Prostate gland (tissue), 2 donors: ENCODE data around the gene STAM. TPM values are rescaled to one million over a fixed set of nuclear protein-coding genes. Genes with fewer than 3 reads are reported as not detected.

ENCODE experiments used
- DNase-seq: peaks from one replicate; pipeline ENCODE4 v3.0.0-alpha.2; 2019; ENCODE audit warnings: low spot score
- H3K27ac ChIP-seq, 2 donors: fragments of 200-600 bp; sonication (generic); 2 replicates each; pipeline ENCODE4 v1.5.1; 2017 to 2019
- H3K27me3 ChIP-seq: fragments of 200-600 bp; sonication (generic); replicated peaks from 2 replicates; pipeline ENCODE4 v1.5.1; 2019; ENCODE audit not compliant: insufficient read depth
- H3K36me3 ChIP-seq, 2 donors: fragments of 200-600 bp; sonication (generic); 1 replicate in 1 of 2; 2 replicates in 1 of 2; pipeline versions ENCODE4 v1.5.1 to v1.8.1; 2017 to 2019
- H3K4me1 ChIP-seq: fragments of 200-600 bp; sonication (generic); replicated peaks from 2 replicates; pipeline ENCODE4 v1.5.1; 2019
- H3K4me3 ChIP-seq, 2 donors: fragments of 200-600 bp; sonication (generic); 2 replicates each; pipeline ENCODE4 v1.5.1; 2017 to 2019
- H3K9me3 ChIP-seq: fragments of 200-600 bp; sonication (generic); 2 replicates; pipeline ENCODE4 v1.5.1; 2017
- POLR2A ChIP-seq: fragments of 450-650 bp; IDR thresholded peaks from one replicate; pipeline ENCODE4 v1.6.1; 2016; ENCODE audit warnings: antibody characterized with exemption, mild to moderate bottlenecking
- POLR2AphosphoS5 ChIP-seq: sonication (generic); formaldehyde crosslinking; IDR thresholded peaks from one replicate; pipeline ENCODE4 v1.6.1; 2017; ENCODE audit warnings: antibody characterized with exemption
- WGBS: methylation state at CpG from one replicate; pipeline ENCODE4 v1.1.5; 2018; 5-methylcytosine and 5-hydroxymethylcytosine counted together
- intact Hi-C: fragments of 100-400 bp; cut with DNase I; formaldehyde crosslinking; loops from one replicate; pipeline ENCODE4 v1.14.2; 2022
- total RNA-seq, 2 donors: library from RNA; depleted of rRNA; stranded (reverse); fragments of >200 nt; gene quantifications; one replicate each; pipeline ENCODE4 v1.1.0, GENCODE V29; 2016
- TF ChIP-seq, protein P1 (sequence below), 4 experiments: fragments of 200-600 bp in 2 of 4; fragments of 450-650 bp in 2 of 4; sonication (generic) in 2 of 4; IDR thresholded peaks; 1 replicate in 3 of 4; 2 replicates in 1 of 4; pipeline ENCODE4 v1.5.1; 2016 to 2019; ENCODE audit warnings: antibody characterized with exemption in 4 of 4, mild to moderate bottlenecking in 2 of 4, moderate library complexity in 2 of 4

Gene STAM
- total RNA-seq, 2 donors from 2014 or later = 18.2 to 40.0 TPM

DNA sequence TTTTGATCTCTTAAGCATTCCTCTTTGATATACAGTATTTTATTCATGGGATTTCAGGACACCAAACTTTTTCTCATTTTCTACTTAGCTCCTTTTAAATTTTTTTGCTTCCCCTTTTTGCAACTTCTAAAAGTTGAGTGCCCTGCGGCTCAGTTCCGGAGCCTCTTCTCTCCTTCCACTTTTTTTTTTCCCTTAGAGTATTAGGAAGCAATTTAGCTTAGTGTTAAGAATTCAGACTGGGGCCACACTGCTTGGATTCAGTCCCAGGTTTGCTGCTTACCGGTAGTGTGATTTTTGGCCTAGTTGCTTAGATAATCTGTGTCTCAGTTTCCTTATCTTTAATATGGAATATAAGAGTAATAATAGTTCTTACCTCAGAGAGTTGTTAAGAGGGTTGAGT, 3.4 kb downstream of the STAM start:
- Histone ChIP-seq H3K9me3 (no peaks in the 10 kb centered on the region), H3K4me1 (no peaks in the 10 kb centered on the region), H3K27ac (no peak overlapping the region), H3K27me3 (no peaks in the 10 kb centered on the region), H3K36me3 (no peaks in the 10 kb centered on the region), H3K4me3 (no peak overlapping the region)
- intact Hi-C loops = no loop called here
- no peak for TF ChIP-seq POLR2A
- TF ChIP-seq, protein P1, sequence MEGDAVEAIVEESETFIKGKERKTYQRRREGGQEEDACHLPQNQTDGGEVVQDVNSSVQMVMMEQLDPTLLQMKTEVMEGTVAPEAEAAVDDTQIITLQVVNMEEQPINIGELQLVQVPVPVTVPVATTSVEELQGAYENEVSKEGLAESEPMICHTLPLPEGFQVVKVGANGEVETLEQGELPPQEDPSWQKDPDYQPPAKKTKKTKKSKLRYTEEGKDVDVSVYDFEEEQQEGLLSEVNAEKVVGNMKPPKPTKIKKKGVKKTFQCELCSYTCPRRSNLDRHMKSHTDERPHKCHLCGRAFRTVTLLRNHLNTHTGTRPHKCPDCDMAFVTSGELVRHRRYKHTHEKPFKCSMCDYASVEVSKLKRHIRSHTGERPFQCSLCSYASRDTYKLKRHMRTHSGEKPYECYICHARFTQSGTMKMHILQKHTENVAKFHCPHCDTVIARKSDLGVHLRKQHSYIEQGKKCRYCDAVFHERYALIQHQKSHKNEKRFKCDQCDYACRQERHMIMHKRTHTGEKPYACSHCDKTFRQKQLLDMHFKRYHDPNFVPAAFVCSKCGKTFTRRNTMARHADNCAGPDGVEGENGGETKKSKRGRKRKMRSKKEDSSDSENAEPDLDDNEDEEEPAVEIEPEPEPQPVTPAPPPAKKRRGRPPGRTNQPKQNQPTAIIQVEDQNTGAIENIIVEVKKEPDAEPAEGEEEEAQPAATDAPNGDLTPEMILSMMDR (IDR thresholded peaks at IDR 0.05) = no peak
- TF ChIP-seq POLR2AphosphoS5 = no peak
- DNase-seq = no peak
- WGBS = 79% methylated on average over 3 of the region's 3 CpGs

DNA sequence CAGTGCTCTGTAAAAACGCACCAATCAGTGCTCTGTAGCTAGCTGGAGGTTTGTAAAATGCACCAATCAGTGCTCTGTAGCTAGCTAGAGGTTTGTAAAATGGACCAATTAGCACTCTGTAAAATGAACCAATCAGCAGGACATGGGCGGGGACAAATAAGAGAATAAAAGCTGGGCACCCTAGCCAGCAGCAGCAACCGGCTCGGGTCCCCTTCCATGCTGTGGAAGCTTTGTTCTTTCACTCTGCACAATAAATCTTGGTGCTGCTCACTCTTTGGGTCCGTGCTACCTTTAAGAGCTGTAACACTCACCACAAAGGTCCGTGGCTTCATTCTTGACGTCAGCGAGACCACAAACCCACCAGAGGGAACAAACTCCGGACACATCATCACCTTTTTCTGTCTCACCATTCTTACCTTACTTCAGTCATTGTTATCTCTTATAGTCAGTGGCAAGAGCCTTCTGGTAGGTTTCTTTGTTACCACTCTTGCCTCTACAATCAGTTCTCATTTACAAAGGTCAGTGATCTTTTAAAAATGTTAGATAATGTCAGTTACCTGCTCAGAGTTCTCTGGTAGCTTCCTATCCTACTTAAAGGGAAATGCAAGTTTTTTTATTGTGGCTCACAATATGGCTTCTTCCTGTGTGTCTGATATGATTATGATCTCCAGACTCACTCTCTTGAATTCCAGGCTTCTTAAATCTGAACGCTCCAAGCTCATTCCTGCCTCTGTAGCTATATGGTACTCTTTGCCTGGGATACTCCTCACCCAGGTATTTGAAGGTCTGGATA, 4.5 kb downstream of the STAM start:
- H3K27ac ChIP-seq = no peak overlapping the region
- WGBS = 94% methylated on average over 10 of the region's 10 CpGs
- DNase-seq = no peak
- no peak overlapping the region for H3K4me3 ChIP-seq
- intact Hi-C loops = no loop called here
- H3K4me1 ChIP-seq = no peaks in the 10 kb centered on the region
- no peaks in the 10 kb centered on the region for H3K9me3 ChIP-seq
- H3K27me3 ChIP-seq = no peaks in the 10 kb centered on the region
- H3K36me3 ChIP-seq = no peaks in the 10 kb centered on the region
- TF ChIP-seq POLR2A (no peak), POLR2AphosphoS5 (no peak)
- TF ChIP-seq, protein P1 (IDR thresholded peaks at IDR 0.05) = no peak

DNA sequence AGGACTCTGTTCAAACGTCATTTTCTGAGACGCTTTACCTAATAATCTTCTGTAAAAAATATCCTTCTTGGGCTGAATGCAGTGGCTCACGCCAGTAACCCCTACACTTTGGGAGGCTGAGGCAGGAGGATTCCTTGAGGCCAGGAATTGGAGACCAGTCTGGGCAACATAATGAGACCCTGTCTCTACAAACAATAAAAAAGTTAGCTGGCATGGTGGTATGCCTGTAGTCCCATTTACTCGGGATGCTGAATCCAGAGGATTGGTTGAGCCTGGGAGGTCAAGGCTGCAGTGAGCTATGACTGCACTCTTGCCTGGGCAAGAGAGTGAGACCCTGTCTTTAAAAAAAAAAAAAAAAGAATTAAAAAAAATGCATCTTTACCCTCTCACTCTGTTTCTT, 5.1 kb downstream of the STAM start:
- 95% methylated on average over 4 of the region's 4 CpGs for WGBS
- Histone ChIP-seq H3K9me3 (no peaks in the 10 kb centered on the region), H3K4me3 (no peak overlapping the region), H3K27me3 (no peaks in the 10 kb centered on the region), H3K27ac (no peak overlapping the region), H3K36me3 (no peaks in the 10 kb centered on the region), H3K4me1 (no peaks in the 10 kb centered on the region)
- DNase-seq = no peak
- no peak for TF ChIP-seq POLR2AphosphoS5
- TF ChIP-seq, protein P1 (IDR thresholded peaks at IDR 0.05) = no peak
- intact Hi-C loops = no loop called here

DNA sequence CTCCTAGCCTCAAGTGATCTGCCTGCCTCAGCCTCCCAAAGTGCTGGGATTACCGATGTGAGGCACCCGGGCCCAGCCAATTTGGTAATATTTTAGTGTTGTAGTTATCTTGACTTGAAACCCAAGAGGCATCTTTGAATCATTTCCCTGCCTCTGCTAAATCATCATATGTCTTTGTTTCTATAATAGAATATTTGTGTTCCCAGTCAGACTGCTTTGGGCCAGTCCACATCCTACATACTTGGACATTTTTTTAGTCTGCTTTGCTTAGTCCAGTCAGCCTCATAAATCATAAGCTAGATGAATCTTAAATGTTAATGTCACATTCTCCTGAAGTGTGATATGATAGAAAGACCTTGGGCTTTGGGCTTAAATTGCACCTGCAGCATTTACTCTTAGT, 5.9 kb downstream of the STAM start:
- intact Hi-C loops = no loop called here
- no peak overlapping the region for H3K27ac ChIP-seq
- DNase-seq = no peak
- no peaks in the 10 kb centered on the region for H3K4me1 ChIP-seq
- H3K27me3 ChIP-seq = no peaks in the 10 kb centered on the region
- H3K9me3 ChIP-seq = no peaks in the 10 kb centered on the region
- H3K36me3 ChIP-seq = no peaks in the 10 kb centered on the region
- WGBS = 89% methylated on average over 2 of the region's 2 CpGs
- TF ChIP-seq POLR2A (no peak), POLR2AphosphoS5 (no peak)
- TF ChIP-seq, protein P1 (IDR thresholded peaks at IDR 0.05) = no peak
- no peak overlapping the region for H3K4me3 ChIP-seq

DNA sequence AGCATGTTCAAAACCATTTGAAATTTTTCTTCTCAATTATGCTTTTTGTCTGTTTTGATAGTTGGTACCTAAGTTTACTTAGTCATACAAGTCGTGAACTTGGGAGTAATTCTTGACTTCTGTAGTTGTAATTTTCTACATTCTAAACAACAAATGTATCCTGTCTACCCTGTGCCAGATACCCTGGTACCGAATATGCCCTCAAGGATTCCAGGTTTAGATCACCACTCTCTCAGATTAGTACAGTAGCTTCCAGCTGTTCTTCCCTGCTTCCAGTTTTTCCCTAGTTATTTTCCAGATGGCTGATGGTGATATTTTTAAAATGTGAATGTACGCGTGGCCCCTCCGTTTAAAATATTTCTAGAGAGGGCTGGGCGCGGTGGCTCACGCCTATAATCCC, 6.5 kb downstream of the STAM start:
- TF ChIP-seq POLR2AphosphoS5 (no peak), POLR2A (no peak)
- TF ChIP-seq, protein P1 (IDR thresholded peaks at IDR 0.05) = no peak
- no peaks in the 10 kb centered on the region for H3K9me3 ChIP-seq
- H3K36me3 ChIP-seq = no peaks in the 10 kb centered on the region
- H3K27me3 ChIP-seq = no peaks in the 10 kb centered on the region
- no peak for DNase-seq
- 95% methylated on average over 8 of the region's 8 CpGs for WGBS
- no peaks in the 10 kb centered on the region for H3K4me1 ChIP-seq
- no peak overlapping the region for H3K4me3 ChIP-seq
- no peak overlapping the region for H3K27ac ChIP-seq
- intact Hi-C loops = no loop called here
